HepG2 (cell line): ENCODE data around the gene BPIFB6. TPM values are rescaled to one million over a fixed set of nuclear protein-coding genes. Genes with fewer than 3 reads are reported as not detected.
A peak's percentile ranks its signal among the peaks of the same experiment; 100 is the strongest.

Experiments
- HOXA7 ChIP-seq: sonication (generic); formaldehyde crosslinking; IDR thresholded peaks from 2 replicates; pipeline ENCODE4 v1.8.1; 2022; ENCODE audit warnings: mild to moderate bottlenecking, missing genetic modification reagents, moderate library complexity
- PHF8 ChIP-seq: sonication (generic); formaldehyde crosslinking; IDR thresholded peaks from 2 replicates; pipeline ENCODE4 v1.5.0; 2020; ENCODE audit warnings: missing genetic modification reagents
- POLR2A ChIP-seq, 2 experiments: IDR thresholded peaks; 2 replicates each; pipeline ENCODE4 v1.6.1; 2011; ENCODE audit warnings: low read depth in 2 of 2, low read length in 2 of 2, mild to moderate bottlenecking in 1 of 2, moderate library complexity in 1 of 2; ENCODE audit not compliant: insufficient read depth in 1 of 2
- ZNF776 ChIP-seq: sonication (generic); formaldehyde crosslinking; IDR thresholded peaks from 2 replicates; pipeline ENCODE4 v1.4.0; 2020; ENCODE audit warnings: mild to moderate bottlenecking, missing genetic modification reagents
- polyA plus RNA-seq, 8 experiments: library from polyadenylated mRNA; depleted of rRNA in 3 of 8; stranded (reverse) in 7 of 8; unstranded in 1 of 8; fragments of >200 nt; fragmentation: Illumina TruSeq in 4 of 8; extraction: Trizol in 4 of 8; gene quantifications; 2 replicates each; pipeline versions ENCODE4 v1.2.1 to v1.2.3, GENCODE V29; 2011 to 2016; ENCODE audit warnings: low read depth in 4 of 8, missing spikeins in 1 of 8, mixed read lengths in 1 of 8; ENCODE audit not compliant: insufficient read depth in 1 of 8
- total RNA-seq, 5 experiments: library from RNA; depleted of rRNA; stranded (reverse); fragments of >200 nt; fragmentation: Illumina TruSeq; extraction: Trizol; gene quantifications; 2 replicates each; pipeline ENCODE4 v1.2.3, GENCODE V29; 2016; ENCODE audit warnings: low read depth in 1 of 5
- TF ChIP-seq, protein P1 (sequence below), 2 experiments: sonication (generic) in 1 of 2; formaldehyde crosslinking in 1 of 2; IDR thresholded peaks; 2 replicates each; pipeline versions ENCODE4 v1.4.0 to v1.6.1; 2016 to 2020; ENCODE audit warnings: borderline replicate concordance in 1 of 2, low read depth in 1 of 2, mild to moderate bottlenecking in 1 of 2, missing genetic modification reagents in 1 of 2
- TF ChIP-seq, protein P2 (sequence below): sonication (generic); formaldehyde crosslinking; IDR thresholded peaks from 2 replicates; pipeline ENCODE4 v1.4.0; 2020; ENCODE audit warnings: mild to moderate bottlenecking, missing genetic modification reagents
- TF ChIP-seq, protein P3 (sequence below): sonication (generic); formaldehyde crosslinking; IDR thresholded peaks from 2 replicates; pipeline ENCODE4 v1.5.0; 2020; ENCODE audit warnings: mild to moderate bottlenecking, missing genetic modification reagents, borderline replicate concordance
- TF ChIP-seq, protein P4 (sequence below): sonication (generic); formaldehyde crosslinking; IDR thresholded peaks from 2 replicates; pipeline ENCODE4 v1.5.1; 2020; ENCODE audit warnings: mild to moderate bottlenecking, missing genetic modification reagents, borderline replicate concordance
- TF ChIP-seq, protein P5 (sequence below): IDR thresholded peaks from 2 replicates; pipeline ENCODE4 v1.6.1; 2012; ENCODE audit warnings: inconsistent platforms
- TF ChIP-seq, protein P6 (sequence below): IDR thresholded peaks from 2 replicates; pipeline ENCODE4 v1.6.1; 2016; ENCODE audit warnings: low read depth, borderline replicate concordance

Gene BPIFB6
- total and polyA plus RNA-seq, 2 of the 13 experiments (the other 11 are each of a cell fraction or from before 2014, with no cell fraction given): 0.13 to 1.7 TPM

DNA sequence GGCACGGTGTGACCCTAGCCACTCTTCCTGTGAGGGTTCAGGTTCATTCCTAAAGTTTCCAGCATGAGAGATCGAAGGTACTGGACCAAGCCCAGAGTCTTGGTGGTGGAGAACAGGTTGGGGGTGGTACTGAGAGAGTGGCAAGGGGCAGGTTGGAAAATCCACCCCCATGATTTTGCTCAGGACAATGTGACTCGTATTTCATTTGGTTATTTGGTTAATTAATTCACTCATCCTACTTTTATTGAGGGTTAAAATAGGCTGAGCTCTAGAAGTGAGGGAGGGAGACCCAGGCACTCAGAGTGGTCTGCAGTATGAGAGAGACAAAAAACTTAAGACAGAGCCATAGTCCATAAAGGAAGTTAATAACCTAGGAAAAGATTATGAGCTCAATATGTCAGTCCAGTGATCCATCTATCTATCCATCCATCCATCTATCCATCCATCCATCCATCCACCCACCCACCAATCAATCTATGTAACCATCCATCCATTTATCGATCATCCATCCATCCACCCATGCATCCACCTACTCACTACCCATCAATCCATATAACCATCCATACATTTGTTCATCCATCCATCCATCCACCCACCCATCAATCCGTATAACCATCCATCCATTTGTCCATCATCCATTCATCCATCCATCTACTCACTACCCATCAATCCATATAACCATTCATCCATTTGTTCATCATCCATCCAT, 6.7 kb upstream of the BPIFB6 start (continued):
- TF ChIP-seq, protein P1, sequence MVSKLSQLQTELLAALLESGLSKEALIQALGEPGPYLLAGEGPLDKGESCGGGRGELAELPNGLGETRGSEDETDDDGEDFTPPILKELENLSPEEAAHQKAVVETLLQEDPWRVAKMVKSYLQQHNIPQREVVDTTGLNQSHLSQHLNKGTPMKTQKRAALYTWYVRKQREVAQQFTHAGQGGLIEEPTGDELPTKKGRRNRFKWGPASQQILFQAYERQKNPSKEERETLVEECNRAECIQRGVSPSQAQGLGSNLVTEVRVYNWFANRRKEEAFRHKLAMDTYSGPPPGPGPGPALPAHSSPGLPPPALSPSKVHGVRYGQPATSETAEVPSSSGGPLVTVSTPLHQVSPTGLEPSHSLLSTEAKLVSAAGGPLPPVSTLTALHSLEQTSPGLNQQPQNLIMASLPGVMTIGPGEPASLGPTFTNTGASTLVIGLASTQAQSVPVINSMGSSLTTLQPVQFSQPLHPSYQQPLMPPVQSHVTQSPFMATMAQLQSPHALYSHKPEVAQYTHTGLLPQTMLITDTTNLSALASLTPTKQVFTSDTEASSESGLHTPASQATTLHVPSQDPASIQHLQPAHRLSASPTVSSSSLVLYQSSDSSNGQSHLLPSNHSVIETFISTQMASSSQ (IDR thresholded peaks at IDR 0.05; ENCODE audit: low read depth): 0 out of 2 replicates have a peak, but pooled peaks have one; percentile 8
- TF ChIP-seq, protein P1 (CRISPR knock-in tag; IDR thresholded peaks at IDR 0.05; ENCODE audit: borderline replicate concordance): no peak
- TF ChIP-seq, protein P2, sequence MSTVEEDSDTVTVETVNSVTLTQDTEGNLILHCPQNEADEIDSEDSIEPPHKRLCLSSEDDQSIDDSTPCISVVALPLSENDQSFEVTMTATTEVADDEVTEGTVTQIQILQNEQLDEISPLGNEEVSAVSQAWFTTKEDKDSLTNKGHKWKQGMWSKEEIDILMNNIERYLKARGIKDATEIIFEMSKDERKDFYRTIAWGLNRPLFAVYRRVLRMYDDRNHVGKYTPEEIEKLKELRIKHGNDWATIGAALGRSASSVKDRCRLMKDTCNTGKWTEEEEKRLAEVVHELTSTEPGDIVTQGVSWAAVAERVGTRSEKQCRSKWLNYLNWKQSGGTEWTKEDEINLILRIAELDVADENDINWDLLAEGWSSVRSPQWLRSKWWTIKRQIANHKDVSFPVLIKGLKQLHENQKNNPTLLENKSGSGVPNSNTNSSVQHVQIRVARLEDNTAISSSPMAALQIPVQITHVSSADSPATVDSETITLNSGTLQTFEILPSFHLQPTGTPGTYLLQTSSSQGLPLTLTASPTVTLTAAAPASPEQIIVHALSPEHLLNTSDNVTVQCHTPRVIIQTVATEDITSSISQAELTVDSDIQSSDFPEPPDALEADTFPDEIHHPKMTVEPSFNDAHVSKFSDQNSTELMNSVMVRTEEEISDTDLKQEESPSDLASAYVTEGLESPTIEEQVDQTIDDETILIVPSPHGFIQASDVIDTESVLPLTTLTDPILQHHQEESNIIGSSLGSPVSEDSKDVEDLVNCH (CRISPR knock-in tag): no peak
- TF ChIP-seq, protein P3, sequence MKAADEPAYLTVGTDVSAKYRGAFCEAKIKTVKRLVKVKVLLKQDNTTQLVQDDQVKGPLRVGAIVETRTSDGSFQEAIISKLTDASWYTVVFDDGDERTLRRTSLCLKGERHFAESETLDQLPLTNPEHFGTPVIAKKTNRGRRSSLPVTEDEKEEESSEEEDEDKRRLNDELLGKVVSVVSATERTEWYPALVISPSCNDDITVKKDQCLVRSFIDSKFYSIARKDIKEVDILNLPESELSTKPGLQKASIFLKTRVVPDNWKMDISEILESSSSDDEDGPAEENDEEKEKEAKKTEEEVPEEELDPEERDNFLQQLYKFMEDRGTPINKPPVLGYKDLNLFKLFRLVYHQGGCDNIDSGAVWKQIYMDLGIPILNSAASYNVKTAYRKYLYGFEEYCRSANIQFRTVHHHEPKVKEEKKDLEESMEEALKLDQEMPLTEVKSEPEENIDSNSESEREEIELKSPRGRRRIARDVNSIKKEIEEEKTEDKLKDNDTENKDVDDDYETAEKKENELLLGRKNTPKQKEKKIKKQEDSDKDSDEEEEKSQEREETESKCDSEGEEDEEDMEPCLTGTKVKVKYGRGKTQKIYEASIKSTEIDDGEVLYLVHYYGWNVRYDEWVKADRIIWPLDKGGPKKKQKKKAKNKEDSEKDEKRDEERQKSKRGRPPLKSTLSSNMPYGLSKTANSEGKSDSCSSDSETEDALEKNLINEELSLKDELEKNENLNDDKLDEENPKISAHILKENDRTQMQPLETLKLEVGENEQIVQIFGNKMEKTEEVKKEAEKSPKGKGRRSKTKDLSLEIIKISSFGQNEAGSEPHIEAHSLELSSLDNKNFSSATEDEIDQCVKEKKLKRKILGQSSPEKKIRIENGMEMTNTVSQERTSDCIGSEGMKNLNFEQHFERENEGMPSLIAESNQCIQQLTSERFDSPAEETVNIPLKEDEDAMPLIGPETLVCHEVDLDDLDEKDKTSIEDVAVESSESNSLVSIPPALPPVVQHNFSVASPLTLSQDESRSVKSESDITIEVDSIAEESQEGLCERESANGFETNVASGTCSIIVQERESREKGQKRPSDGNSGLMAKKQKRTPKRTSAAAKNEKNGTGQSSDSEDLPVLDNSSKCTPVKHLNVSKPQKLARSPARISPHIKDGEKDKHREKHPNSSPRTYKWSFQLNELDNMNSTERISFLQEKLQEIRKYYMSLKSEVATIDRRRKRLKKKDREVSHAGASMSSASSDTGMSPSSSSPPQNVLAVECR (CRISPR knock-in tag): no peak
- TF ChIP-seq, protein P4, sequence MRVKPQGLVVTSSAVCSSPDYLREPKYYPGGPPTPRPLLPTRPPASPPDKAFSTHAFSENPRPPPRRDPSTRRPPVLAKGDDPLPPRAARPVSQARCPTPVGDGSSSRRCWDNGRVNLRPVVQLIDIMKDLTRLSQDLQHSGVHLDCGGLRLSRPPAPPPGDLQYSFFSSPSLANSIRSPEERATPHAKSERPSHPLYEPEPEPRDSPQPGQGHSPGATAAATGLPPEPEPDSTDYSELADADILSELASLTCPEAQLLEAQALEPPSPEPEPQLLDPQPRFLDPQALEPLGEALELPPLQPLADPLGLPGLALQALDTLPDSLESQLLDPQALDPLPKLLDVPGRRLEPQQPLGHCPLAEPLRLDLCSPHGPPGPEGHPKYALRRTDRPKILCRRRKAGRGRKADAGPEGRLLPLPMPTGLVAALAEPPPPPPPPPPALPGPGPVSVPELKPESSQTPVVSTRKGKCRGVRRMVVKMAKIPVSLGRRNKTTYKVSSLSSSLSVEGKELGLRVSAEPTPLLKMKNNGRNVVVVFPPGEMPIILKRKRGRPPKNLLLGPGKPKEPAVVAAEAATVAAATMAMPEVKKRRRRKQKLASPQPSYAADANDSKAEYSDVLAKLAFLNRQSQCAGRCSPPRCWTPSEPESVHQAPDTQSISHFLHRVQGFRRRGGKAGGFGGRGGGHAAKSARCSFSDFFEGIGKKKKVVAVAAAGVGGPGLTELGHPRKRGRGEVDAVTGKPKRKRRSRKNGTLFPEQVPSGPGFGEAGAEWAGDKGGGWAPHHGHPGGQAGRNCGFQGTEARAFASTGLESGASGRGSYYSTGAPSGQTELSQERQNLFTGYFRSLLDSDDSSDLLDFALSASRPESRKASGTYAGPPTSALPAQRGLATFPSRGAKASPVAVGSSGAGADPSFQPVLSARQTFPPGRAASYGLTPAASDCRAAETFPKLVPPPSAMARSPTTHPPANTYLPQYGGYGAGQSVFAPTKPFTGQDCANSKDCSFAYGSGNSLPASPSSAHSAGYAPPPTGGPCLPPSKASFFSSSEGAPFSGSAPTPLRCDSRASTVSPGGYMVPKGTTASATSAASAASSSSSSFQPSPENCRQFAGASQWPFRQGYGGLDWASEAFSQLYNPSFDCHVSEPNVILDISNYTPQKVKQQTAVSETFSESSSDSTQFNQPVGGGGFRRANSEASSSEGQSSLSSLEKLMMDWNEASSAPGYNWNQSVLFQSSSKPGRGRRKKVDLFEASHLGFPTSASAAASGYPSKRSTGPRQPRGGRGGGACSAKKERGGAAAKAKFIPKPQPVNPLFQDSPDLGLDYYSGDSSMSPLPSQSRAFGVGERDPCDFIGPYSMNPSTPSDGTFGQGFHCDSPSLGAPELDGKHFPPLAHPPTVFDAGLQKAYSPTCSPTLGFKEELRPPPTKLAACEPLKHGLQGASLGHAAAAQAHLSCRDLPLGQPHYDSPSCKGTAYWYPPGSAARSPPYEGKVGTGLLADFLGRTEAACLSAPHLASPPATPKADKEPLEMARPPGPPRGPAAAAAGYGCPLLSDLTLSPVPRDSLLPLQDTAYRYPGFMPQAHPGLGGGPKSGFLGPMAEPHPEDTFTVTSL (CRISPR knock-in tag): no peak
- TF ChIP-seq PHF8 (CRISPR knock-in tag) (no peak), HOXA7 (CRISPR knock-in tag) (no peak), POLR2A (IDR thresholded peaks at IDR 0.05; ENCODE audit: insufficient read depth in 1 of 2, low read depth in 2 of 2, low read length in 2 of 2) (peak; percentile 56 to 73), ZNF776 (CRISPR knock-in tag) (peak; percentile 58; the same call in 1 of the 2 replicates)
- TF ChIP-seq, protein P5, sequence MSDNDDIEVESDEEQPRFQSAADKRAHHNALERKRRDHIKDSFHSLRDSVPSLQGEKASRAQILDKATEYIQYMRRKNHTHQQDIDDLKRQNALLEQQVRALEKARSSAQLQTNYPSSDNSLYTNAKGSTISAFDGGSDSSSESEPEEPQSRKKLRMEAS: 0 out of 2 replicates have a peak, but pooled peaks have one; percentile 16
- TF ChIP-seq, protein P6, sequence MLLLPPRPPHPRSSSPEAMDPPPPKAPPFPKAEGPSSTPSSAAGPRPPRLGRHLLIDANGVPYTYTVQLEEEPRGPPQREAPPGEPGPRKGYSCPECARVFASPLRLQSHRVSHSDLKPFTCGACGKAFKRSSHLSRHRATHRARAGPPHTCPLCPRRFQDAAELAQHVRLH (CRISPR knock-in tag): 0 out of 2 replicates have a peak, but pooled peaks have one; percentile 11
